Measurements from ENCODE around the gene TYK2. TPM values are rescaled to one million over a fixed set of nuclear protein-coding genes. Genes with fewer than 3 reads are reported as not detected.

TYK2 gene
- total and polyA plus RNA-seq, 9 of the 15 experiments (the other 6 are each of a cell fraction or from before 2014, with no cell fraction given): 15.0 to 182 (median 85.9) TPM

DNA sequence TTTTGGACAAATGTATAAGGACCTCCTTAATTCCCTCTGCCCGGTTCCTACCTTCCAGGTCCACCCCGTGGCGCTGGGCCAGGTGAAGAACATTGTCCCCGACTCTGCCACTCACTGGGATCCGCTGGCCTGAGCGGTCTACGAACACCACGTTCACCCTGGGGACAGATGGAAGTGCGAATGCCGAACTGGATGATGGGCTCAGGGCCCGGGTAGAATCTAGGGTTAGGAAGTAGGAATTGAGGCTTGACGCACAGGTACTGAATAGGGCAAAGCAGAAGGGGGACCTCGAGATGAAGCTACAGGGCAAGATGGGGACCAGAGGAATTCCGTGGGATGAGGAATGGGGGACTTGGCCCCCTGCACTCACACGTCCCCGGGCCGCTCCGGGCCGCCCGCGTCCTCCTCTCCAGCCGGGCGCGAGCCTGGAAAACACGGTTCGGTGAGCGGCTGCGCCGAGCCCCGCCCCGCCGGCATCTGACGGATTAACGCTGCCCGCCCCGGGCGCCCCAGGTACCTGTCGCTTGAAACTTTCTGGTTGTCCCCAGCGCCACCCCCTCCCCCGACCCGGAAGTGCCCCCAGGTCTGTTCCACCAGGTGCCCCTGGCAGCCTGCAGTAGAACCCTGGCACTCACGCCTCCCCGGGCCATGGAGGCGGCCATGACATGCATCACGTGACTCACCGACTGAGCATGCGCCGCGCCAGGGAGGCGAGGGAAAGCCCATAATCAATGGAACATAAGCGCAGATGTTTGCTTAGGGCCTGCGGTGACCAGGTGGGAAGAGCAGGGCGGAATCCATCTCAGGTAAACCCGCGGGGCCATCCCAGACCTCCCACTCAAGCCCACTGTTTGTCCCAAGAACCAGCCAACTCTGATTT, 64.8 kb downstream of the TYK2 start, which contains the start of gene FDX2 (continued):
- no peak for TF ChIP-seq RFX5 (IDR thresholded peaks at IDR 0.05; ENCODE audit: low read depth, low read length)
- TF ChIP-seq CAMTA2 (CRISPR knock-in tag; conservative IDR thresholded peaks at IDR 0.05): no peak
- no peak for TF ChIP-seq MYBL2 (IDR thresholded peaks at IDR 0.05; ENCODE audit: low read depth)
- no peak for TF ChIP-seq MYBL2 (CRISPR knock-in tag; IDR thresholded peaks at IDR 0.05; ENCODE audit: borderline replicate concordance)
- 0 out of 2 replicates have a peak, but pooled peaks have one; percentile 33 for TF ChIP-seq JUND (IDR thresholded peaks at IDR 0.05; ENCODE audit: borderline replicate concordance, low read depth, low read length)
- TF ChIP-seq JUND (tag; IDR thresholded peaks at IDR 0.05; ENCODE audit: borderline replicate concordance, low read depth, low read length): no peak
- TF ChIP-seq HNRNPK (IDR thresholded peaks at IDR 0.05; ENCODE audit: low read depth, low read length, poor library complexity, severe bottlenecking): no peak
- TF ChIP-seq CC2D1A (IDR thresholded peaks at IDR 0.05): no peak
- TF ChIP-seq LEF1 (IDR thresholded peaks at IDR 0.05): no peak
- TF ChIP-seq, protein P1, sequence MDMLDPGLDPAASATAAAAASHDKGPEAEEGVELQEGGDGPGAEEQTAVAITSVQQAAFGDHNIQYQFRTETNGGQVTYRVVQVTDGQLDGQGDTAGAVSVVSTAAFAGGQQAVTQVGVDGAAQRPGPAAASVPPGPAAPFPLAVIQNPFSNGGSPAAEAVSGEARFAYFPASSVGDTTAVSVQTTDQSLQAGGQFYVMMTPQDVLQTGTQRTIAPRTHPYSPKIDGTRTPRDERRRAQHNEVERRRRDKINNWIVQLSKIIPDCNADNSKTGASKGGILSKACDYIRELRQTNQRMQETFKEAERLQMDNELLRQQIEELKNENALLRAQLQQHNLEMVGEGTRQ (CRISPR knock-in tag; IDR thresholded peaks at IDR 0.05): peak; percentile 99
- TF ChIP-seq EP400 (IDR thresholded peaks at IDR 0.05): peak; percentile 67
- no peak for TF ChIP-seq ZNF24 (IDR thresholded peaks at IDR 0.05)
- TF ChIP-seq ELF4 (CRISPR knock-in tag; IDR thresholded peaks at IDR 0.05): 0 out of 2 replicates have a peak, but pooled peaks have one; percentile 5
- no peak for TF ChIP-seq CREB1 (IDR thresholded peaks at IDR 0.05)
- TF ChIP-seq CREB1 (CRISPR knock-in tag; IDR thresholded peaks at IDR 0.05): no peak
- TF ChIP-seq BDP1 (IDR thresholded peaks at IDR 0.05; ENCODE audit: insufficient read depth, insufficient read length): no peak
- TF ChIP-seq FOXP1 (CRISPR knock-in tag; IDR thresholded peaks at IDR 0.05): 0 out of 2 replicates have a peak, but pooled peaks have one; percentile 40
- TF ChIP-seq, protein P2, sequence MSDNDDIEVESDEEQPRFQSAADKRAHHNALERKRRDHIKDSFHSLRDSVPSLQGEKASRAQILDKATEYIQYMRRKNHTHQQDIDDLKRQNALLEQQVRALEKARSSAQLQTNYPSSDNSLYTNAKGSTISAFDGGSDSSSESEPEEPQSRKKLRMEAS (CRISPR knock-in tag; IDR thresholded peaks at IDR 0.05): peak; percentile 95
- TF ChIP-seq RBM22 (IDR thresholded peaks at IDR 0.05; ENCODE audit: low read depth, low read length, poor library complexity, severe bottlenecking): peak; percentile 93
- TF ChIP-seq KLF13 (tag; IDR thresholded peaks at IDR 0.05; ENCODE audit: borderline replicate concordance, low read depth): peak; percentile 71; the same call in 1 of the 2 replicates
- no peak for TF ChIP-seq FOXM1 (IDR thresholded peaks at IDR 0.05; ENCODE audit: low read depth)
- no peak for TF ChIP-seq FOXM1 (CRISPR knock-in tag; IDR thresholded peaks at IDR 0.05; ENCODE audit: low read depth)
- TF ChIP-seq KDM4B (IDR thresholded peaks at IDR 0.05; ENCODE audit: borderline replicate concordance in 2 of 2, low read depth in 1 of 2): 0 out of 4 replicates have a peak, but pooled peaks of 1 of the 2 experiments have one; percentile 63
- TF ChIP-seq, protein P3, sequence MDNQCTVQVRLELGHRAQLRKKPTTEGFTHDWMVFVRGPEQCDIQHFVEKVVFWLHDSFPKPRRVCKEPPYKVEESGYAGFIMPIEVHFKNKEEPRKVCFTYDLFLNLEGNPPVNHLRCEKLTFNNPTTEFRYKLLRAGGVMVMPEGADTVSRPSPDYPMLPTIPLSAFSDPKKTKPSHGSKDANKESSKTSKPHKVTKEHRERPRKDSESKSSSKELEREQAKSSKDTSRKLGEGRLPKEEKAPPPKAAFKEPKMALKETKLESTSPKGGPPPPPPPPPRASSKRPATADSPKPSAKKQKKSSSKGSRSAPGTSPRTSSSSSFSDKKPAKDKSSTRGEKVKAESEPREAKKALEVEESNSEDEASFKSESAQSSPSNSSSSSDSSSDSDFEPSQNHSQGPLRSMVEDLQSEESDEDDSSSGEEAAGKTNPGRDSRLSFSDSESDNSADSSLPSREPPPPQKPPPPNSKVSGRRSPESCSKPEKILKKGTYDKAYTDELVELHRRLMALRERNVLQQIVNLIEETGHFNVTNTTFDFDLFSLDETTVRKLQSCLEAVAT (IDR thresholded peaks at IDR 0.05): 0 out of 4 replicates have a peak, but pooled peaks of 1 of the 2 experiments have one; percentile 14
- peak; percentile 26; the same call in 1 of the 2 replicates for TF ChIP-seq L3MBTL2 (IDR thresholded peaks at IDR 0.05)
- peak; percentile 77 for TF ChIP-seq HCFC1 (IDR thresholded peaks at IDR 0.05; ENCODE audit: low read depth, low read length)
- TF ChIP-seq CHD1 (IDR thresholded peaks at IDR 0.05; ENCODE audit: low read length): no peak
- no peak for TF ChIP-seq TCF7L2 (IDR thresholded peaks at IDR 0.05; ENCODE audit: low read depth, low read length)

Measured in K562 (cell line).